ENCODE measurements around the gene POLR3GL.
A peak's percentile ranks its signal among the peaks of the same experiment; 100 is the strongest.

The POLR3GL gene

DNA sequence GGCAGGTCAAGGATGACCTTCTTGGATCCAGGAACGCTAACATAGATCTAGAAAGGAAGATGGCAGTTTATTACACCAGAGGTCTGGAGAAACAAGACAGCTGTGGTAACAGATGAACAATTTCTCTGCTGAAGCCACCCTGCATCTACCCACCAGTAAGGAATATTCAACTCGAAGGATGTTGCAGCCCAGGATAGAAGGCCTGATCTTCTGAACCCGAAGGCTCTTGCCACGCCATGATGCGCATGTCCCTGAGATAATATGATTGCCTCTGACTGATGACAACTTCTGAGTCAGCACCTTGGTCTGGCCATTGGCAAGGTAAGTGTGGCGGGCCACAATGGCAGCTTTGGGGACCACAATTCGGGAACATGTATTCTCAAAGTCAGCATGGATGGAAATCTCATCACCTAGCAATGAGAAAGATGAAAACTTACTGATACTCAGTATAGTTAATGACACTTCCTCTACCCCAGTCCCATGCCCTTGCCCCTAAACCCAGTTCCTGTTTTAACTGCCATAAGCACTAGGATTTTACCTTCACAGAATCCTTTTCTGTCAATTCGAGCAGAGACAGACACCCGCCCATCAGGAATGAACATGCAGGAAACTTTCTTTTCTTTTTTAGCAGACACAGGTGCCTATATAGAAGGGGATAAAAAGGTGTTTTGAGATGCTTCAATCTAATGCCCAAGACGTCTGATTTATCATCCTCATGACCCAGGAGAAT is 30.1 kb downstream of the POLR3GL start:
- Histone ChIP-seq H3K27ac (ENCODE audit: low read depth, low read length) (no peak overlapping the region), H3K4me1 (ENCODE audit: control insufficient read depth, insufficient read depth, low read length) (peaks cover 24% of the 10 kb centered on the region), H3K4me3 (ENCODE audit: low read depth, low read length) (peak overlapping the region; percentile 89), H3K9me3 (ENCODE audit: control insufficient read depth, insufficient read depth, low read length) (no peaks in the 10 kb centered on the region), H3K27me3 (ENCODE audit: control insufficient read depth, insufficient read depth, low read length) (no peaks in the 10 kb centered on the region), H3K9ac (ENCODE audit: low read depth, low read length) (no peak overlapping the region), H3K36me3 (ENCODE audit: control insufficient read depth, insufficient read depth, low read length) (peaks cover 33% of the 10 kb centered on the region)

DNA sequence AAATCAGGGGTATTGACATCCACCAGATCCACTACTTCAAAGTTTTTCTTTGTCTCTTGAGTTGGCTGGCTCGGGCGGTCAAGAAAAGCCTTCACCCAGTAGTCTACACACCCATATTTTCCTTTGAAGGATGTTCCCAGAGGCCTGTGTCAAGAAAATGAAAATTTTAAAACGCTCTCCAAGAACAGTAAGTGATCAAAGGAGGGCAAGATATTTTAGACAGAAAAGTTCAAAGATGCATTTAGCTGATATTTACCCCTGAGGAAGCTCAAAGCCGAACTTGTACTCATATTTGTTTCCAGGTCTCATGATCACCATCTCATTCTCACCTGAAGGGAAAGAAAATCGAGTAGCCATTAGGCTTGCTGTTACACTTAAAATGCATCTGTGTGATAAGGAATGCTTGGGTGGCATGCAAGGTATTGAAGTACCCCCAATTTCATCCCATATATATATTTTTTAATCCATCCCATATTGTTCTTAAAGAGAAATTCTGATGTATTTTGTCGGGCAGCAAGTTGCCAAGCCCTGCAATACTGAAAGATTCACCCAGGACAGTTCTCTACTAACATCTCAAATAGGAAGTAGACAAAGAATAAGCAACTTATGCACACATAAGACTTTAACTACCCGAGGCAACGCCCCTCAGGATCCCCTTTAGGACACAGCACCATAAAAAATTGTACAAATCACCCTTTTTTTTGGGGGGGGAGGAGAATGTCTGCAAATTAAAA is 30.8 kb downstream of the POLR3GL start:
- no peak overlapping the region for H3K27ac ChIP-seq (ENCODE audit: low read depth, low read length)
- no peaks in the 10 kb centered on the region for H3K27me3 ChIP-seq (ENCODE audit: control insufficient read depth, insufficient read depth, low read length)
- H3K9ac ChIP-seq (ENCODE audit: low read depth, low read length) = peak overlapping the region; percentile 86
- peak overlapping the region; percentile 89 for H3K4me3 ChIP-seq (ENCODE audit: low read depth, low read length)
- H3K36me3 ChIP-seq (ENCODE audit: control insufficient read depth, insufficient read depth, low read length) = peaks cover 33% of the 10 kb centered on the region
- no peaks in the 10 kb centered on the region for H3K9me3 ChIP-seq (ENCODE audit: control insufficient read depth, insufficient read depth, low read length)
- H3K4me1 ChIP-seq (ENCODE audit: control insufficient read depth, insufficient read depth, low read length) = peaks cover 27% of the 10 kb centered on the region

- peaks cover 27% of the 10 kb centered on the region for H3K4me1 ChIP-seq (ENCODE audit: control insufficient read depth, insufficient read depth, low read length)
- H3K27ac ChIP-seq (ENCODE audit: low read depth, low read length) = peak overlapping the region; percentile 6
- H3K36me3 ChIP-seq (ENCODE audit: control insufficient read depth, insufficient read depth, low read length) = peaks cover 33% of the 10 kb centered on the region
- H3K27me3 ChIP-seq (ENCODE audit: control insufficient read depth, insufficient read depth, low read length) = no peaks in the 10 kb centered on the region
- no peaks in the 10 kb centered on the region for H3K9me3 ChIP-seq (ENCODE audit: control insufficient read depth, insufficient read depth, low read length)
- peak overlapping the region; percentile 86 for H3K9ac ChIP-seq (ENCODE audit: low read depth, low read length)
- H3K4me3 ChIP-seq (ENCODE audit: low read depth, low read length) = peak overlapping the region; percentile 89
Measured at GRCh38 chr1:145995964-145996432, 31.5 kb downstream of the POLR3GL start.

- peak within 1 kb of the TSS; percentile 23 for H3K27ac ChIP-seq (ENCODE audit: low read depth, low read length)
- H3K4me1 ChIP-seq (ENCODE audit: control insufficient read depth, insufficient read depth, low read length) = peaks cover 27% of the 10 kb centered on the region
- H3K4me3 ChIP-seq (ENCODE audit: low read depth, low read length) = peak within 1 kb of the TSS; percentile 89
- H3K27me3 ChIP-seq (ENCODE audit: control insufficient read depth, insufficient read depth, low read length) = no peaks in the 10 kb centered on the region
- peaks cover 33% of the 10 kb centered on the region for H3K36me3 ChIP-seq (ENCODE audit: control insufficient read depth, insufficient read depth, low read length)
- H3K9me3 ChIP-seq (ENCODE audit: control insufficient read depth, insufficient read depth, low read length) = no peaks in the 10 kb centered on the region
- H3K9ac ChIP-seq (ENCODE audit: low read depth, low read length) = peak within 1 kb of the TSS; percentile 86
Measured at GRCh38 chr1:145996433-145997015, 32.0 kb downstream of the POLR3GL start, which contains the start of gene TXNIP. TSS of gene TXNIP (minus strand) at chr1:145996579. CDS start at chr1:145996266, 313 bp downstream.

- no peaks in the 10 kb centered on the region for H3K9me3 ChIP-seq (ENCODE audit: control insufficient read depth, insufficient read depth, low read length)
- peak overlapping the region; percentile 89 for H3K4me3 ChIP-seq (ENCODE audit: low read depth, low read length)
- H3K36me3 ChIP-seq (ENCODE audit: control insufficient read depth, insufficient read depth, low read length) = peaks cover 32% of the 10 kb centered on the region
- H3K27me3 ChIP-seq (ENCODE audit: control insufficient read depth, insufficient read depth, low read length) = no peaks in the 10 kb centered on the region
- peak overlapping the region; percentile 23 for H3K27ac ChIP-seq (ENCODE audit: low read depth, low read length)
- H3K4me1 ChIP-seq (ENCODE audit: control insufficient read depth, insufficient read depth, low read length) = peaks cover 27% of the 10 kb centered on the region
- peak overlapping the region; percentile 36; the same call in 1 of the 2 replicates for H3K9ac ChIP-seq (ENCODE audit: low read depth, low read length)
Measured at GRCh38 chr1:145997016-145997717, 32.7 kb downstream of the POLR3GL start.

- Histone ChIP-seq H3K27me3 (ENCODE audit: control insufficient read depth, insufficient read depth, low read length) (no peaks in the 10 kb centered on the region), H3K27ac (ENCODE audit: low read depth, low read length) (no peak overlapping the region), H3K36me3 (ENCODE audit: control insufficient read depth, insufficient read depth, low read length) (peaks cover 27% of the 10 kb centered on the region), H3K4me3 (ENCODE audit: low read depth, low read length) (peak overlapping the region; percentile 89; the same call in 1 of the 2 replicates), H3K9ac (ENCODE audit: low read depth, low read length) (no peak overlapping the region), H3K4me1 (ENCODE audit: control insufficient read depth, insufficient read depth, low read length) (peaks cover 27% of the 10 kb centered on the region), H3K9me3 (ENCODE audit: control insufficient read depth, insufficient read depth, low read length) (no peaks in the 10 kb centered on the region)
Measured at GRCh38 chr1:145997718-145998023, 33.2 kb downstream of the POLR3GL start.

GRCh38 chr1:145999321-146000024 is 35.0 kb downstream of the POLR3GL start:
- H3K9ac ChIP-seq (ENCODE audit: low read depth, low read length) = no peak overlapping the region

DNA sequence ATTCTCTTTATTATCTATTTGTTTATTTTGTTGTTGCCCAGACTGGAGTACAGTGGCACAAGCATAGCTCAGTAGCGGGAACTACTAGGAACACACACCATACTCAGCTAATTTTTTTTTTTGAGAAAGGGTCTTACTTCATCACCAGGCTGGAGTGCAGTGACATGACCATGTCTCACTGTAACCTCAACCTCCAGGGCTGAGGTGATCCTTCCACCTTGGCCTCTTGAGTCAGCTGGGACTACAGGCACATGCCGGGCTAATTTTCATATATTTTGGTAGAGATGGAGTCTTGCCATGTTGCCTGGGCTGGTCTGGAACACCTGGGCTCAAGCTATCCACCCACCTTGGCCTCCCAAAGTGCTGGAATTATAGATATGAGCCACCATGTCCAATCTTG is 37.2 kb downstream of the POLR3GL start:
- Histone ChIP-seq H3K36me3 (ENCODE audit: control insufficient read depth, insufficient read depth, low read length) (no peaks in the 10 kb centered on the region), H3K4me1 (ENCODE audit: control insufficient read depth, insufficient read depth, low read length) (peaks cover 19% of the 10 kb centered on the region), H3K4me3 (ENCODE audit: low read depth, low read length) (no peak overlapping the region), H3K27ac (ENCODE audit: low read depth, low read length) (no peak overlapping the region), H3K27me3 (ENCODE audit: control insufficient read depth, insufficient read depth, low read length) (no peaks in the 10 kb centered on the region), H3K9me3 (ENCODE audit: control insufficient read depth, insufficient read depth, low read length) (no peaks in the 10 kb centered on the region), H3K9ac (ENCODE audit: low read depth, low read length) (no peak overlapping the region)

More at GRCh38 chr1:145999321-146000024, 35.0 kb downstream of the POLR3GL start:
- Histone ChIP-seq H3K4me1 (ENCODE audit: control insufficient read depth, insufficient read depth, low read length) (peaks cover 24% of the 10 kb centered on the region), H3K4me3 (ENCODE audit: low read depth, low read length) (no peak overlapping the region), H3K36me3 (ENCODE audit: control insufficient read depth, insufficient read depth, low read length) (peaks cover 9% of the 10 kb centered on the region), H3K27me3 (ENCODE audit: control insufficient read depth, insufficient read depth, low read length) (no peaks in the 10 kb centered on the region), H3K9me3 (ENCODE audit: control insufficient read depth, insufficient read depth, low read length) (no peaks in the 10 kb centered on the region), H3K27ac (ENCODE audit: low read depth, low read length) (peak overlapping the region; percentile 9)

- Histone ChIP-seq H3K4me3 (ENCODE audit: low read depth, low read length) (no peak overlapping the region), H3K36me3 (ENCODE audit: control insufficient read depth, insufficient read depth, low read length) (no peaks in the 10 kb centered on the region), H3K9ac (ENCODE audit: low read depth, low read length) (no peak overlapping the region), H3K27ac (ENCODE audit: low read depth, low read length) (no peak overlapping the region), H3K27me3 (ENCODE audit: control insufficient read depth, insufficient read depth, low read length) (no peaks in the 10 kb centered on the region), H3K9me3 (ENCODE audit: control insufficient read depth, insufficient read depth, low read length) (no peaks in the 10 kb centered on the region), H3K4me1 (ENCODE audit: control insufficient read depth, insufficient read depth, low read length) (no peaks in the 10 kb centered on the region)
Measured at GRCh38 chr1:146007489-146008133, 43.1 kb downstream of the POLR3GL start.
